Breast epithelium (tissue), 4 donors: ENCODE results near the gene ARHGAP15. TPM values are rescaled to one million over a fixed set of nuclear protein-coding genes. Genes with fewer than 3 reads are reported as not detected.
A peak's percentile ranks its signal among the peaks of the same experiment; 100 is the strongest.

Source experiments
- DNase-seq, 2 donors: peaks; one replicate each; pipeline ENCODE4 v3.0.0-alpha.2; 2019; ENCODE audit warnings: low spot score in 2 of 2
- H3K27ac ChIP-seq, 2 donors: fragments of 200-600 bp; sonication (generic) in 1 of 2; one replicate each; pipeline ENCODE4 v1.5.1; 2016 to 2019; ENCODE audit warnings: mild to moderate bottlenecking in 1 of 2
- H3K27me3 ChIP-seq, 2 donors: fragments of 200-600 bp; sonication (generic) in 1 of 2; one replicate each; pipeline versions ENCODE4 v1.5.1 to v1.6.0; 2017 to 2019; ENCODE audit warnings: control low read depth in 1 of 2, mild to moderate bottlenecking in 1 of 2
- H3K36me3 ChIP-seq: fragments of 200-600 bp; one replicate; pipeline ENCODE4 v1.5.1; 2019
- H3K4me1 ChIP-seq, 2 donors: fragments of 200-600 bp; sonication (generic); one replicate each; pipeline ENCODE4 v1.5.1; 2016 to 2019; ENCODE audit warnings: control low read depth in 1 of 2
- H3K4me3 ChIP-seq, 3 donors: fragments of 200-600 bp; sonication (generic); 1 replicate in 2 of 3; 2 replicates in 1 of 3; pipeline ENCODE4 v1.5.1; 2016 to 2019; ENCODE audit warnings: mild to moderate bottlenecking in 3 of 3, moderate library complexity in 2 of 3
- H3K9me3 ChIP-seq, 2 donors: fragments of 200-600 bp; sonication (generic) in 1 of 2; one replicate each; pipeline ENCODE4 v1.5.1; 2016 to 2019; ENCODE audit warnings: control low read depth in 1 of 2
- POLR2A ChIP-seq: fragments of 450-650 bp; IDR thresholded peaks from one replicate; pipeline ENCODE4 v1.6.1; 2016; ENCODE audit warnings: antibody characterized with exemption, mild to moderate bottlenecking, moderate library complexity
- POLR2AphosphoS5 ChIP-seq, 3 donors: sonication (generic); formaldehyde crosslinking; IDR thresholded peaks; one replicate each; pipeline ENCODE4 v1.6.1; 2017; ENCODE audit warnings: antibody characterized with exemption in 3 of 3
- intact Hi-C: fragments of 100-400 bp; cut with DNase I; formaldehyde crosslinking; loops from one replicate; pipeline ENCODE4 v1.15.1; 2023; ENCODE audit warnings: low total_unique reads
- total RNA-seq, 3 donors: library from RNA; depleted of rRNA; stranded (reverse); fragments of >200 nt; gene quantifications; one replicate each; pipeline ENCODE4 v1.1.0, GENCODE V29; 2016
- TF ChIP-seq, protein P1 (sequence below), 3 donors: fragments of 450-650 bp; IDR thresholded peaks; one replicate each; pipeline ENCODE4 v1.5.1; 2016 to 2017; ENCODE audit warnings: antibody characterized with exemption in 3 of 3, mild to moderate bottlenecking in 3 of 3, moderate library complexity in 3 of 3

ARHGAP15 gene
- total RNA-seq, 3 donors from 2014 or later: 8.9 to 13.4 (median 10.7) TPM

DNA sequence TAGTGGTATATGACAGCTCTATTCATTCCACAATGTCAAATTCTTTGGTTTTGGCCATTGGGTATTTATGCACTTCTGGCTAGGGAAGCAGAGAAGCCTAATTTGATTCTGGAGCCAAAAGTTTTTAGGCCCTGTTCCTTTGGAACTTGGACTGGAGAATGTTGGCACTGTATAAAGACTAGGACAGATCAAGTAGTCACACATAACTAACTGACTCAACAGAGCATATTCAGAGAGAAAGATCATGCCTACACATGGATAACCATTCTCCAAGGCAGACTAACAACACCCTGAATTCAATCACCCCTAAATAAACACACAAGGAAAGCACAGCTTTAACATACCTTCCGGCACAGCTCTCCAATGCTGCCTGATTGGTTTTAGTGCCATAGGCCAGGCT is 62.9 kb downstream of the ARHGAP15 start:
- no peaks in the 10 kb centered on the region for H3K27me3 ChIP-seq
- H3K36me3 ChIP-seq: no peaks in the 10 kb centered on the region
- no peaks in the 10 kb centered on the region for H3K9me3 ChIP-seq
- no peak overlapping the region for H3K27ac ChIP-seq
- no peaks in the 10 kb centered on the region for H3K4me1 ChIP-seq
- DNase-seq: no peak
- intact Hi-C loops: no loop called here
- no peak for TF ChIP-seq POLR2AphosphoS5 (IDR thresholded peaks at IDR 0.05)
- H3K4me3 ChIP-seq: no peak overlapping the region

DNA sequence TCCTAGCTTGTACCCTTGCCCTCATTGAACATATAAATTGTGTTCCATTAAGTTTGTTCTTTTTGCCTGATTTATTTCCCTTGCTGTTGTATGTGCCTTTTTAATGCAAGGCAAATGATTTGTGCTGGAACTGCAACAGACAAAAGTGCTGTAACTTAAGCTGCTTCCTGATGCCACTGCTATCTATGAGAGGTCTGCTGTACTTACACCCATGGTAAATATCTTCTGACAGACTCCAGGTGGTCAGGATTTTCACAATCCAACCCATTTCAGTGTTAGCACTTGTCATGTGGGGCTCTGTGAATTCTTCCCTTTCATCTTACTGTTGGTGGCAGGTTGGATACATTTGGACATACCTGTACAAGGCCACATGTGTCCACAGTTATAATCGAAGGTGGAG is 63.5 kb downstream of the ARHGAP15 start:
- H3K9me3 ChIP-seq: no peaks in the 10 kb centered on the region
- TF ChIP-seq POLR2A (no peak), POLR2AphosphoS5 (IDR thresholded peaks at IDR 0.05) (no peak)
- TF ChIP-seq, protein P1, sequence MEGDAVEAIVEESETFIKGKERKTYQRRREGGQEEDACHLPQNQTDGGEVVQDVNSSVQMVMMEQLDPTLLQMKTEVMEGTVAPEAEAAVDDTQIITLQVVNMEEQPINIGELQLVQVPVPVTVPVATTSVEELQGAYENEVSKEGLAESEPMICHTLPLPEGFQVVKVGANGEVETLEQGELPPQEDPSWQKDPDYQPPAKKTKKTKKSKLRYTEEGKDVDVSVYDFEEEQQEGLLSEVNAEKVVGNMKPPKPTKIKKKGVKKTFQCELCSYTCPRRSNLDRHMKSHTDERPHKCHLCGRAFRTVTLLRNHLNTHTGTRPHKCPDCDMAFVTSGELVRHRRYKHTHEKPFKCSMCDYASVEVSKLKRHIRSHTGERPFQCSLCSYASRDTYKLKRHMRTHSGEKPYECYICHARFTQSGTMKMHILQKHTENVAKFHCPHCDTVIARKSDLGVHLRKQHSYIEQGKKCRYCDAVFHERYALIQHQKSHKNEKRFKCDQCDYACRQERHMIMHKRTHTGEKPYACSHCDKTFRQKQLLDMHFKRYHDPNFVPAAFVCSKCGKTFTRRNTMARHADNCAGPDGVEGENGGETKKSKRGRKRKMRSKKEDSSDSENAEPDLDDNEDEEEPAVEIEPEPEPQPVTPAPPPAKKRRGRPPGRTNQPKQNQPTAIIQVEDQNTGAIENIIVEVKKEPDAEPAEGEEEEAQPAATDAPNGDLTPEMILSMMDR (IDR thresholded peaks at IDR 0.05): no peak
- no peaks in the 10 kb centered on the region for H3K27me3 ChIP-seq
- intact Hi-C loops: no loop called here
- no peaks in the 10 kb centered on the region for H3K4me1 ChIP-seq
- H3K4me3 ChIP-seq: no peak overlapping the region
- no peak for DNase-seq
- no peaks in the 10 kb centered on the region for H3K36me3 ChIP-seq
- no peak overlapping the region for H3K27ac ChIP-seq

DNA sequence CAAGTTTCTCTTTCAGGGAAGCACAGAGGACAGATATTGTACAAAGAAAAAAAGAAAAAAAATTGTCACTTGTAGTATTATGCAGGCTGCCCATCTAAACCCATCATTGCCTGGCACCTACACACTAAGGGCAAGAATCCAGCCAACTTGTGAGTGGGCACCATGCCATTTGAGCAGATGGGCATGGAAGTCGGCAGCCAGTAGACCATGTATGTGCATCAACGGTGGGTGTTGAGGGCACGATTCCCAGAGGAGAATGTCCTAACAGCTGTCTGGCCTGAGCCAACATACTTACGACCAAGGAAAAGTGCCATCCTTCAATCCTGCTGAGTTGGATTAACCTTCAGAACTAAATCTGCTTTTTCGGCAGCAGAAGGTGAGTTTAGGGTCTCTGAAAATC is 63.9 kb downstream of the ARHGAP15 start:
- no peak overlapping the region for H3K27ac ChIP-seq
- DNase-seq: peak in 1 of 2 donors; percentile 75
- intact Hi-C loops: no loop called here
- no peaks in the 10 kb centered on the region for H3K9me3 ChIP-seq
- H3K4me3 ChIP-seq: no peak overlapping the region
- TF ChIP-seq, protein P1 (IDR thresholded peaks at IDR 0.05): no peak
- TF ChIP-seq POLR2A (no peak), POLR2AphosphoS5 (IDR thresholded peaks at IDR 0.05) (no peak)
- H3K36me3 ChIP-seq: no peaks in the 10 kb centered on the region
- no peaks in the 10 kb centered on the region for H3K4me1 ChIP-seq
- no peaks in the 10 kb centered on the region for H3K27me3 ChIP-seq

DNA sequence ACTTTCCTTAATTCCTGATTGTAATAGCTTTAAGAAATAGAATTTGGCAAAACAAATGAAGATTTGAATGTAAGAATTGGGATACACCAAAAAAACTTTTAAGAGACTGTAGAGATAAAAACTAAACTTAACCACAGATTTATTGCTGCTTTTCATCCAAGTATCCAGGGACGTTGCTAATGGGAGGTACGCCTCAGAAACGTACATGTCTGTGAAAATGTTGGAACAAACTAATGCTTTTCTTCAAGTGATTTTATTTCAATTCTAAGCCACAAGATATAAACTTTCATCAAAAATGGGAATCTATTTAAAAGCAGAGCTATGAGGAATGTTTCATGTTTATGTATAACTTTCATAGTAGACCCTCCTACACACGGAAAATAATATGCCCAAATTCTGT is 66.3 kb downstream of the ARHGAP15 start:
- no peak for DNase-seq
- Histone ChIP-seq H3K4me3 (no peak overlapping the region), H3K9me3 (no peaks in the 10 kb centered on the region), H3K27me3 (no peaks in the 10 kb centered on the region), H3K36me3 (no peaks in the 10 kb centered on the region), H3K27ac (no peak overlapping the region), H3K4me1 (no peaks in the 10 kb centered on the region)
- no peak for TF ChIP-seq POLR2A
- TF ChIP-seq POLR2AphosphoS5 (IDR thresholded peaks at IDR 0.05): no peak
- TF ChIP-seq, protein P1 (IDR thresholded peaks at IDR 0.05): no peak
- intact Hi-C loops: no loop called here

DNA sequence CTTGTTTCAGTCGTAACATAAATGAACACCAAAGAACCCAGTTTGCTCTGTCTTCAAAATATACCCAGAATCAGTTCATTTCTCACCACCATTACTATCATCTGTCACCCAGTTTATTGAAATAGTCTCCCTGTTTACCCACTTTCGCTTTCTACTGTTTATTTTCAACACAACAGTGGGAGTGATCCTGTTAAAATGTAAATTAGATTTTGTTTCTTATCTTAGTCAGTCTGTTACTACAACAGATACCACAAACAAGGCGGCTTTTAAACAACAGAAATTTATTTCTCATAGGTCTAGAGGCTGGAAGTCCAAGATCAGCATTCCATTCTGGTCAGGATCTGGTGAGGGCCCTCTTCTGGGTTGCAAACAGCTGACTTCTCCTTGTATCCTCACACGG is 74.8 kb downstream of the ARHGAP15 start:
- no peak for DNase-seq

More for the DNA sequence above, 74.8 kb downstream of the ARHGAP15 start:
- Histone ChIP-seq H3K9me3 (no peaks in the 10 kb centered on the region), H3K4me3 (no peak overlapping the region), H3K27me3 (no peaks in the 10 kb centered on the region), H3K4me1 (no peaks in the 10 kb centered on the region), H3K36me3 (no peaks in the 10 kb centered on the region), H3K27ac (no peak overlapping the region)
- TF ChIP-seq, protein P1 (IDR thresholded peaks at IDR 0.05): no peak
- TF ChIP-seq POLR2AphosphoS5 (IDR thresholded peaks at IDR 0.05) (no peak), POLR2A (no peak)
- intact Hi-C loops: no loop called here
